ENCODE results near the gene CPAMD8.

- TF ChIP-seq POLR2A (IDR thresholded peaks at IDR 0.05) (no peak), CTCF (IDR thresholded peaks at IDR 0.05) (no peak)
Measured at GRCh38 chr19:17054746-17055145, 28.1 kb upstream of the CPAMD8 start.
